Activated CD4-positive, alpha-beta T cell treated with anti-CD3 and anti-CD28 coated beads, Interleukin-2, amount 50 U/mL, for 24 hours (primary cell): ENCODE data around the gene PLEKHJ1.
"Not testable (repeated sequence)": the region's sequence is repeated elsewhere in the genome, so short reads cannot be mapped to it uniquely, and the experiment has no call there.

ENCODE experiments used
- DNase-seq, 2 donors: peaks; one replicate each; pipeline ENCODE4 v3.0.0-alpha.2; 2020; ENCODE audit warnings: low read depth in 1 of 2, low spot score in 1 of 2

The PLEKHJ1 gene, protein sequence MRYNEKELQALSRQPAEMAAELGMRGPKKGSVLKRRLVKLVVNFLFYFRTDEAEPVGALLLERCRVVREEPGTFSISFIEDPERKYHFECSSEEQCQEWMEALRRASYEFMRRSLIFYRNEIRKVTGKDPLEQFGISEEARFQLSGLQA

DNA sequence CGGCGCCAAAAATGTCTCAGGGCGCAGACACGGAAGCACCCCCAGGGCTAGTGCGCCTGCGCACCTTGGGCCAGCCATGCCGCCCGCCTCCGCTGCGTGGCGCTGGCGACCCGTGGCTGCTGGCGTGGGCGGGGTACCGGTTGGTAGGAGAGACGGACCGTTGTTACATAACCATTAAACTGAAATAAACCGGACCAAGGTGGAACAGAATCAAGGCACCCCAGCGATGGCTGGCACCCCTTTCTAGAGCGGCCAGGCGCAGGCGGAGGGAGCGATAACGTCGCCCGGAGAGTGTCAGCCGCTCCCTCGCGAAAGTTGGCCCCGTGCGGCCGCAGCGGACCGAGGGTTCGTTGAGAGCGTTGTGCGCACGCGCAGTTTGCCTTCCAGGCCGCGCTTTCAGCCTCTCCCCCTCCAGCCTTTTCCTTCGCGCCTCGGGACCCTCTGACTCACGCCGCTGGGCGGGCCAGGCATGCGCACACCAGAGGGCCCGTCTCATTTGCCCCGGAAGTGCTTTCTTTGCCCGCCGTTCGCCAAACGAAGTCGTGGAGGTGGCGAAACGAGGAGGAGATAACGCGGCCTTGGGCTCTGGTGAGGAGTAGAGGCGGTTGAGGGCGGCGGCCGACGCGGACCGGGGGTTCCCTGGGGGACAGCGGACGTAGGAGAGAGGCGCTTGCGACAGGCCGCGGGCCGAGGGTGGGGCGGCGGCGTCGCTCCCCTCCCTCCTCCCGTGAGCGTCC is at the start of gene PLEKHJ1, which contains the start of gene SF3A2:
TSS of gene PLEKHJ1 (minus strand) at position 16 of the 737 bp plus-strand sequence. CDS start 81 bp downstream, outside the sequence.
TSS of gene SF3A2 (plus strand) at position 511 of the 737 bp plus-strand sequence. CDS start 6,595 bp downstream, outside the sequence.
- peak; percentile 96 to 99 for DNase-seq

DNA sequence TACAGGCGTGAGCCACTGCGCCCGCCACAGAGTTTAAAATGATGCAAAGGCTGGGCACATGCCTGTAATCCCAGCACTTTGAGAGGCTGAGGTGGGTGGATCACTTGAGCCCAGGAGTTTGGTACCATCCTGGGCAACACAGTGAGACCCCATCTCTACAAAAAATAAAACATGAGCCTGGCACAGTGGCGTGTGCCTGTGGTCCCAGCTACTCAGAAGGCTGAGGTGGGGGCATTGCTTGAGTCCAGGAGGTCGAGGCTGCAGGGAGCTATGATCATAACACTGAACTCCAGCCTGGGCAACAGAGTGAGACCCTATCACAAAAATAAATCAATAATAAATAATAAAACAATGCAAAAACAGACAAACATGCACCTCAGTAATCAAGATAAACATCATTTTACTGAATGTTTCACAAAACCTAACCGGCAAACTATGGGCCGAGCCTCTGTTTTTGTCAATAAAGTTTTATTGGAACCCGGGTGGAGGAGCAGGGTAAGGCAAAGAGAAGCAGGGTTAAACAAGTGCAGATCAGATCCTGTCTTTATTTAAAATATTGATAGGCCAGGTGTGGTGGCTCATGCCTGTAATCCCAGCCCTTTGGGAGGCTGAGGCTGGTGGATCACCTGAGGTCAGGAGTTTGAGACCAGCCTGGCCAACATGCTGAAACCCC is 47.8 kb upstream of the PLEKHJ1 start:
- no peak for DNase-seq

DNA sequence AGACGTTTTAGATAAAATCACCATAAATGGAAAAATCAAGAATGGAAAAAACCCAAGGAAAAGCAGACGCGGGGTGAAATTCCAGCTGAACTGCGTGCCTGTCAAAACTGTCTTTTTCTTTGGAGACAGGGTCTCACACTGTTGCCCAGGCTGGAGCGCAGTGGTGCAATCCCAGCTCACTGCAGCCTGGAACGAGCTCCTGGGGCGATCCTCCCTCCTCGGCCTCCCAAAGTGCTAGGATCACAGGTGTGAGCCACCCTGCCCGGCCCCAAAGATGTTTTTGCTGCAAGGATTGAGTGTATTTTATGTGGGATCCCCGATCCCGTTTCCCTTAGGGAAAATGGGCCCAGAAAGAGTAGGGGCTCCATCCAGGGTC is 46.7 kb upstream of the PLEKHJ1 start:
- DNase-seq: no peak

DNA sequence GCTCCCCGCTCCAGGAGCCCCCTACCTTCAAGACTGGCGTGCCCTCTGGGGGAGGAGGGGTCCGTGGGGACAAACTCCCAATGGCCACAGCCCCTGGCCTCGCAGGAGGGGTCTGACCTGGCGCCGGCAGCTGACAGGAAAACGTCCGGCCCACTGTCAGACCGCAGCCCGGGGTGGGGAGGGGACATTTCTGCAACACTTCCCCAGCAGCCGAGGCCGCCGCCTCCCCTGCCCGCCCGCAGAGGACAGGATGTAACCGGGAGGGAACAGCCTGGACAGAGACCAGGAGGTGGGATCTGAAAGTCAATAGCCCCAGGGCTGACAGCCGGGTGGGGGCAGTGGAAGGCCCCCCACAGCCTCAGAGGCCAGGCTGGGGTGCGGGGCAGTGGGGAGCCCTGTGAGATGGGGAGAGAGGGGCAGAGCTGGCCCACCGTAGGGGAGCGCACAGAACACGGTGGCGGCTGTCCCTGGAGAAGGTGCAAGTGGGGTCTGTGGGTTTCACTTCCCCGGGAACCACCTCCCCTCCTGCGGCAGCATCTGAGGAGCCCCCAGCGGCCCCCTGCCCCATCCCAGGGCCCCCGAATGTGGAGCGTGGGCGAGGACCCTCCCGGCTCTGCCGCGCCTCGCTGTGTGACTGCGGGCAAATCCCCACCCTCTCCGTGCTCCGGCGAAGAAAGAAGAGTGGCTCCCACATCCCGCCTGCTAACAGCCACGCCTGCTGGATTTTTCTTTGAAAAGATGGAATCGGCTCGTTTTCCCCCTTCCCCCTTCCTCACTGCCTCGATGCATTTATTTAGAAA is 46.1 kb upstream of the PLEKHJ1 start, which contains the start of gene PEAK3:
TSS of gene PEAK3 (minus strand) at position 114 of the 800 bp plus-strand sequence. CDS start 1,244 bp downstream, outside the sequence.
- no peak for DNase-seq

DNA sequence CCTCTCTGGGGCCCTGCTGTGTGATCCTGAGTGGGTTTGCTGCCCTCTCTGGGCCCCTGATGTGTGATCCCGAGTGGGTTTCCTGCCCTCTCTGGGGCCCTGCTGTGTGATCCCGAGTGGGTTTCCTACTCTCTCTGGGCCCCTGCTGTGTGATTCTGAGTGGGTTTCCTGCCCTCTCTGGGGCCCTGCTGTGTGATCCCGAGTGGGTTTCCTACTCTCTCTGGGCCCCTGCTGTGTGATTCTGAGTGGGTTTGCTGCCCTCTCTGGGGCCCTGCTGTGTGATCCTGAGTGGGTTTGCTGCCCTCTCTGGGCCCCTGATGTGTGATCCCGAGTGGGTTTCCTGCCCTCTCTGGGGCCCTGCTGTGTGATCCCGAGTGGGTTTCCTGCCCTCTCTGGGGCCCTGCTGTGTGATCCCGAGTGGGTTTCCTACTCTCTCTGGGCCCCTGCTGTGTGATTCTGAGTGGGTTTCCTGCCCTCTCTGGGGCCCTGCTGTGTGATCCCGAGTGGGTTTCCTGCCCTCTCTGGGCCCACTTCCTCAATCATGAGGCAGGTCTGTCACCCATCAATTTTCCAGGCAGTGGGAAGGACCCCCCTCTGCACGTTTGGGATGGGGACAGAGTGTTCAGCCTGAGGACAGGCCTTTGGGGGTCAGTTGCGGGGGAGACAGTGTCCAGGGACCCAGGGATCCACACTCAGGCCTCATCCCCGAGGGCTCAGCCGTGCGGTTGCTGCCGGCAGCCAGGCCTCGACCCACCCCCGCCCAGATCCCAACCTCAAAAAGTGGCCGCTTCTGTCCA is 45.3 kb upstream of the PLEKHJ1 start:
- DNase-seq: not testable (repeated sequence)

DNA sequence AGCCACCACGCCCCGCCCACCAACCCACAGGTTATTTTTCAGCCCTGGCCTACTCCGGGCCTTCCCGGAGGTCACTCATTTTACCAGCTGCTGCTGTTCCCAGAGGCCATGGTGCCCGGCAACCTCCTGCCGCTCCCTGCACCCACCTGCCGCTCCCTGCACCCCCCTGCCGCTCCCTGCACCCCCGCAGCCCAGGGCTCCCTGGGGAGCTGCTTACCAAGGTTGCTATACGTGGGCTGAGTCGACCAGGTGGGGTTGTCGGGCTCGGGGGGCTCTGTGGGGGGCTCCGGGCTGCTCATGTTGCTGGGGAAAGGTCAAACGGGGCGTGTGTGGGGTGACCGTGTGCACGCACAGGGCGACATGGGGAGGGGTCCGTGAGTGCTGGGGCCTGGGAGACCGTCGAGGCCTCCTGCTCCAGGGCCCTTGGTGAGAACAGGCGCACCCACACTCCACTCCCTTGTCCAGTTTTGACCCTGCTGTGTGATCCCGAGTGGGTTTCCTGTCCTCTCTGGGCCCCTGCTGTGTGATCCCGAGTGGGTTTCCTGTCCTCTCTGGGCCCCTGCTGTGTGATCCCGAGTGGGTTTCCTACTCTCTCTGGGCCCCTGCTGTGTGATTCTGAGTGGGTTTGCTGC is 44.6 kb upstream of the PLEKHJ1 start:
- DNase-seq: no peak

DNA sequence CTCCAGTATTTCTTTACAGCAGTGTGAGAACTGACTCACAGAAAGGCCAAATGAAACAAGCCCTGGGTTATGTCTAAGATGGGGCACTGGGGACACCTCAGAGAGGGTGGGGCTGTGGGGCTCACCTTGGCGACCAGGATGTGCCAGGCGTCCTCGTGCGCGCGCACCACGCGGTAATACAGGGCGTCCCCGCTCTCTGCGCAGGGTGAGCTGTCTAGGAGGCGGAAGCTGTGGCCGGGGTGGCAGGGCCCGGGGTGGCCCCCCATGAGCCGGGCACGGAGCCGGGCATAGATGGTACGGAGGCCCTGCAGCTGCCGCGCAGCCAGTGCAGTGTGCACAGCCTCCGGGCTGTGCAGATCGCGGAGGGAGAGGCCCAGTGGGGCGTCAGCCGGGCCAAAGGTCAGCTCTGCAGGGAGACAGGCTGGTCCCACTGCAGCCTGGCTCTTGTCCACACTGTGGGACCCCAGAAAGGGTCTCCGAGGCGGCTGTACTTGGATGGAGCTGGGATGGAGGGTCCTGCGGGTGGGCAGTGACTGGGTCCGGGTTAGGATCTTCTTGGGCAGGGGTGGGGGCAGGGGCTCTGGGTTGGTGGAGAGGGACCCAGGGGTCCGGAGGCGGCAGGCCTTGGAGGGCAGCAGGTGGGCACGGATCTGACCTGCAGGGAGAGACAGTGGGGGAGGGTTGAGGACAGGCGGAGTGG is 42.5 kb upstream of the PLEKHJ1 start:
- no peak for DNase-seq

DNA sequence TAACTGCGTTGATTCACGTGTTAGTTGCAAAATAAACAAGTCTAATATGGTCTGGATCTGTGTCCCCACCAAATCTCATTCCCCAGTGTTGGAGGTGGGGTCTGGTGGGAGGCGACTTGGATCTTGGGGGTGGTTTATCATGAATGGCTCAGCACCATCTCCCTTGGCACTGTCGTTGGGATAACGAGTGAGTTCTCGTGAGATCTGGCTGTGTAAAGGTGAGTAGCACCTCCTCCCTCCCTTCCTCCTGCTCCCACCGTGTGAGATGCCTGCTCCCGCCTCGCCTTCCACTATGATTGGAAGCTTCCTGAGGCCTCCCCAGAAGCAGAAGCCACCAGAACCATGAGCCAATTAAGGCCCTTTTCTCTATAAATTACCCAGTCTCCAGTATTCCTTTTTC is 41.0 kb upstream of the PLEKHJ1 start:
- no peak for DNase-seq

DNA sequence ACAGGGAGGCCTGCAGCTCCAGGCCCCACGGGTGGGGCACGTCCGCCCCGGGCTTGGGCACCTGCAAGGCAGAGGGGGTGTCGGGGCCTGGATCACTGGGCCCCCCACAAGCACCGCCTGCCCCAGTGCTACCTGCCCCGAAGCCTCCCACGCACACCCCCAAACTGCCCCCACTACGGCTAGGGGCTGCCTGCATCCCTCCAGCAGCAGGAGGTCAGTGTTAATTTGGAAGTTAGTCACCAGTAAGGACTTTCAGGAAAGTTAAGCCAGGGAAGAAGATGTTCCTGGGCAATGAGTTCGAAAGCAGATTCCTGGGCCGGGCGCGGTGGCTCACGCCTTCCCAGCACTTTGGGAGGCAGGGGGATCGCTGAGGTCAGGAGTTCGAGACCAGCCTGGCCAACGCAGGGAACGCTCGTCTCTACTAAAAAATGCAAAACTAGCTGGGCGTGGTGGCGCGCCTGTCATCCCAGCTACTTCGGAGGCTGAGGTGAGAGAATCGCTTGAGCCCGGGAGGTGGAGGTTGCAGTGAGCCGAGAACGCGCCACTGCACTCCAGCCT is 40.4 kb upstream of the PLEKHJ1 start:
- no peak for DNase-seq

DNA sequence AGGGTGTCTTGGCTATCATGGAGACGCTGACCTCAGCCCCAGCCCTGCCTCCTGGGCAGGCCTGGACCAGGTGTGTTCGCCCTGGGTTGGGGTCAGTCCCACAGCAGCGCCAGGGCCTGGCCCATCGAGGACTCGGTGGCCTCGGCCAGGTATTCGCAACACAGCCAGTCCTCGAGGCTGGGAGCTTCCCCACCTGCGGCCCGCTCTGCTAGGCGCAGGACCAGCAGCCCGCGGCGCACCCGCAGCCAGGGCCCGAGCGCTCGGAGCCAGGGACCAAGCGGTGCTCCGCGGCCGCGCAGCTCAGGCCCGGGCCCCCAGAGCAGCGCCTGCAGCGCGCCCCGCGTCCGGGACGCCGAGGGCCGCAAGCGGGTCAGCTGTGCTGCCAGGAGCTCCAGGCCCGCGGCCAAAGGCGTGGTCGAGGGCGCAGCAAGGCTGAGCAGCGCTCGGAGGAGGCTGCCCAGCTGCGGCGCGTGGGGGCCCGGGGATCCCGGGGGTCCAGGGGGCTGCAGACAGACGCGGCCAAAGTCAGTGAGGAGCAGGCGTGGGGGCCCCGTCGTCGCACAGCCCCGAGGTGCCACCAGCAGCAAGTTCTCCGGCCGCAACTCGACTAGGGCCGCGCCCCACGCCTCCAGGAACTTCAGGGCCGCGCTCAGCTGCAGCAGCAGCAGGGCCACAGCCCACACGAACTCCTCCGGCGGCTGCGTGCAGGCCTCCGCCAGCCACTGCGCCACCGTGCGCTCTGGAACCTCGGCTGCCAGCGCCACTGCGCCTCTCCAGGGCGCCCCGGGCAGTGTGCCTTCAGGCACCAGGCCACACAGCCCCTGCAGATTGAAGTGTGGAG is 39.7 kb upstream of the PLEKHJ1 start:
- no peak for DNase-seq

DNA sequence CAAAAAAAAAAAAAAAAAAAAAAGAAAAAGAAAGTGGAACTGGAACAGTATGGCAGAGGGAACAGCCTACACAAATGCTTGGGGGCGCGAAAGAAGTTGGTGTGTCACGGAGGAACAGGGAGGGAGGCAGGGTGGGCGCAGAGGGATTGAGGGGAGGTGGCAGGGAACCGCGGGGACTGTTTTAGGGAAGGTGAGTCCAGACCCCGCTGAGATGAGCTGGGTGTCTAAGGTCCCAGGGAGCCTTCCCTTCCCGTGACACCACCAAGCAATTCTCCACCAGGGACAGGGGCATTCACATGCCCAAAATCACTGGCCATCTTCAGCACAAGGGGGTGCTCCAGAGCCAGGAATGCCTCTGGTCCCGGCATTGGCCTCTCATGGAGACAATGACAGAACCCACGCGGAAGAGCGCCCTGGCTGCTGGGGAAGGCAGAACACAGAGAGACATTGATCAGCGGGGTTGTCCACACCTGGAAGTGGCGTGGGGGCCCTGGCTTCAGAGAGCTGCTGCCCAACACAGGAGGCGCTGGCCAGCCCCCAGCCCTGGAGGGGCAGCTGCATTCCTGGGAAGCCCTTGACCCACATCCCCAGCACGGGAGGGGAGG is 38.9 kb upstream of the PLEKHJ1 start:
- DNase-seq: no peak

DNA sequence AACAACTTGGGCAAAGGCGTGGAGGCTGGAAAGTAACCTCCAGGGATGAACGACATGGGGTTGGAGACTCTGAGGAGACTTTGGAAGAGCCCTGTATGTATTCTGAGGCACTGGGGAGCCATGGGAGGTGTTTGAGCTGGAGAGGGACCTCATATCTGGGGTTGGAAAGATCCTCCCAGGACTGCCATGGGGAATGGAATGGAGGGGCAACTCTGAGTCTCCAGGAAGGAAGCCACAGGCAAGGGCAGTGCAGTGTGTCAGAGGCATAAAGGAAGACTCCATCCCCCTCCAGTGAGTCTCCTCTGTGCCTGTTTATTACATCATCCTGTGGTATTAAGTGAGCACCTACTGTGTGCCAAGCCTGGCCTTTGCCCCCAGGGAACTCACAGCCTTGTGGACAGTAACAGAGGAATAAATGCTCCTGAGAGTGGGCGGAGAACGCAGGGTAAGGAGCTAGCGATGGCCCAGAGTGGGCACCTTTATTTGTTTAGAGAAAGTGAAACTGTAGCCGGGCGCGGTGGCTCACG is 38.1 kb upstream of the PLEKHJ1 start:
- DNase-seq: no peak

DNA sequence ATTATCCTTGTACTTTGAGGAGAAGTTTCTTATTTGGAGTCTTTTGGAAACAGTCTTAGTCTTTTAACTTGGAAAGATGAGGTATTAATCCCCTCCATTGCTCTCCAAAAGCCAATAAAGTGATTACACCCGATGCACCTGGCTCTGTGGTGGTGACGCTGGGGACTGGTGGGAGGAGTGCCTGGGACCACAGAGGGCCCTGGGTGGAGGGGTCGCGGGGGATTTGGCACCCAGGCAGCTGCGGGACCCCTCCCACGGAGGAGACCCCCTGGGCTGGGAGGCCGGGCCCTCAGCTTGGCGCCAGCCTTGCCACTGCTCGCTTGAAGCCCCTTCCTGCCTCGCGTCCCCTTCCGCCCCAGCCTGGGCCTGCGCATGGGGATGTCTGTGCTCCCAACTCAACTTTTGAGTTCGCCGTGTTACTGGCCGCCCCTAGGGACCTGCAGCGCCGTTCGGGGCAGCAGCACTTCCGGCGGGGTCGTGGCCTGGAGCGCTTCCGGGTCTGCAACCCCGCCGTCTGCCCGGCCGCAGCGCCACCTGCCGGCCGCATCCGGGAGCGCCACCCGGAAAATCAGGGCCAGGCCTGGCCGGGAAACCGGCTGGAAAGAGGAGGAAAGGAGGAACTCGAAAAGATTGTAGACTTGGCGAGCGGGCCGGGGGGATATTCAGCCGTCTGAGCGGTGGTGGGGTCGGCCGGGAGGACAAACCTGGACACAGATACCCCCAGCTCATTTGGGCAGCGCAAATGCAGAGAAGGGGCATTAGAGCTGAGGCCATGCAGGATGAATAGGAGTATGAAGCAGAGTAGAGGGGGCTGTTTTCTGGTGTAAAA is 37.4 kb upstream of the PLEKHJ1 start:
- peak; percentile 58 to 63 for DNase-seq

DNA sequence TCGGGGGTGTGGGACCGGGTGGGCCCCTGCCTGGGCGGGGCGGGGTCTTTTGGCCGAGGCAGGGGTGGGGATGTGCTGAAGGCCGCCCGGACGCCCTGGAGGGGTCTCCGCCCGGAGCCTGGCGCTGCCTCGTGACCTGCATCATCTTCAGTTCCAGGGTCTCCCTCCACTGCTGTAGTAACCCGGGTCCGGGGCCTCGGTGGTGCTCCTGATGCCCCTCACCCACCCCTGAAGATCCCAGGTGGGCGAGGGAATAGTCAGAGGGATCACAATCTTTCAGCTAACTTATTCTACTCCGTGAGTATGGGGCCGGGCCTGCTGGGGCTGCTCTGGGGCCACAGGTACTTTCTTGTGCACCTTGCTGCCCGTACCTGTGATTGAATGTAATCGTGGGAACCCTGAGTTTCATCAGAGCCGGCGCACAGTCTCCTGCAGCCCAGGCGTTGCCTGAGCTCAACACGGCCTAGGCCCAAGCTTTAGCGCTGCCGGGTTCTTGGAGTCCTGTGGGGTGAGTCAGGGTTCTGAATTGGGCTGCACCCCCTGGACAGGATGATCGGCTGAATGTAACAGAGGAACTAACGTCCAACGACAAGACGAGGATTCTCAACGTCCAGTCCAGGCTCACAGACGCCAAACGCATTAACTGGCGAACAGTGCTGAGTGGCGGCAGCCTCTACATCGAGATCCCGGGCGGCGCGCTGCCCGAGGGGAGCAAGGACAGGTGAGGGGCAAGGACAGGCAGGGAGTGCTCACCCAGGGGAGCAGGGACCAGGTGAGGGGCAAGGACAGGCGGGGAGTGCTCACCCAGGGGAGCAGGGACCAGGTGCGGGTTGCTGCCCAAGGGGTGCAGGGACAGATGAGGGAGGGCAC is 35.3 kb upstream of the PLEKHJ1 start:
- no peak for DNase-seq

DNA sequence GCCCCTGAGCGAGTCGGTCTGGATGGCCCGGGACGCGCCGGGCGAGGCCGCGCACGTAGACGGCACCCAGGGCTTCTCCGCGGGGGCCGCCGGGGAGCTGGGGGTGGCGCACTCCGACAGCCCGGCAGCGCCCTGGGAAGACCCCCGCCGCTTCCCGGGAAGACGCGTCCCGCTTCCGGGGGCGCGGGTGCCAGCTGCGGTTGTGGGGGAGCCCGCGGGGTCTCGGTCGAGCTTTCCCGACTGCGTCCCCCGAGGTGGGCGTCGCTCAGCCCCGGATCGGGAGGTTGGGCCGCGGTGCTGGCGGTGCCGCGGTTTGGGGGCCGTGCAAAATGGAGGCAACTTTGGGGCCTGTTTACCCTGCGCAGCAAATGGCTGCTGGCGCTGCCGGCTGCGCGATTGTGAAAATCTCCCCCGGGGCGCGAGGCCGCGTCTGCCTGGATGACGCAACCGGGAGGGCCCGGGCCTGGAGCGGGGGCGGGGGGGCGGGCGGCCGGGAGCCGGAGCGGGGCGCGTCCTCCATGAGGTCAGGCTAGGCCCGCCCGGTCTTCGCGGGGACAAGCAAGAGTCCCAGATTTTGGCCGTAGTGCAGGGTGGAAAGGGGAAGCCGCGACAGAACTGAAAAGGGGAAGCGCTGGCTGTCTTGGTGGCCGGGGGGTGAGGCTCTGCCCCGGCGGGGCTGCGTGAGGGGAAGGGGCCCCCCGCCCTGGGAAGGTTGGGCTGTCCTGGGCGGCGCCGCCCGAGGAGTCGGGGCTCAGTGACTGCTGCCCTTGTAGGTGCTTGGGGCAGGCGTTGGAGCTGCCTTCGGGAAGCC is 34.5 kb upstream of the PLEKHJ1 start:
- DNase-seq: peak; percentile 64 to 65
